B cell (primary cell): ENCODE results near the gene TRIM46. TPM values are rescaled to one million over a fixed set of nuclear protein-coding genes. Genes with fewer than 3 reads are reported as not detected.
A peak's percentile ranks its signal among the peaks of the same experiment; 100 is the strongest.

Experiments
- ATAC-seq: fragments of 200-7000 bp; cut with Tn5 transposase; one replicate; pipeline ENCODE4 v1.10.0; 2021; ENCODE audit warnings: low read depth, mild to moderate bottlenecking, moderate number of reproducible peaks, moderate library complexity
- CTCF ChIA-PET: fragments of 350-600 bp; sonication (Branson Sonifier 250); formaldehyde crosslinking; loops from one replicate; lab custom pipeline; 2021; ENCODE audit warnings: antibody characterized with exemption, inconsistent platforms; lab: Charles Lee
- POLR2A ChIA-PET: fragments of 350-600 bp; sonication (Branson Sonifier 250); formaldehyde crosslinking; loops from one replicate; lab custom pipeline; 2021; ENCODE audit warnings: antibody characterized with exemption; lab: Charles Lee
- DNase-seq: peaks from one replicate; pipeline ENCODE4 v3.0.0; 2013
- H2AFZ ChIP-seq: 2 replicates; pipeline ENCODE4 v1.6.1; 2012; ENCODE audit warnings: mild to moderate bottlenecking, low read depth, low read length; ENCODE audit not compliant: insufficient read depth, poor library complexity, severe bottlenecking
- H3K27ac ChIP-seq, 2 donors: 1 replicate in 1 of 2; 2 replicates in 1 of 2; pipeline ENCODE4 v1.5.1; 2012 to 2013; ENCODE audit warnings: low read length in 2 of 2, mild to moderate bottlenecking in 2 of 2, moderate library complexity in 1 of 2
- H3K27me3 ChIP-seq, 4 experiments: fragments of 200-600 bp in 1 of 4; sonication (generic) in 1 of 4; replicated peaks in 1 of 4; 1 replicate in 2 of 4; 2 replicates in 2 of 4; pipeline versions ENCODE4 v1.6.1 to v1.7.0; 2013 to 2016; ENCODE audit warnings: low read length in 3 of 4, mild to moderate bottlenecking in 2 of 4, mixed read lengths in 1 of 4, moderate library complexity in 1 of 4; ENCODE audit not compliant: insufficient read depth in 4 of 4, control insufficient read depth in 3 of 4; ENCODE audit errors: control extremely low read depth in 1 of 4
- H3K36me3 ChIP-seq, 2 experiments: replicated peaks in 1 of 2; 1 replicate in 1 of 2; 2 replicates in 1 of 2; pipeline versions ENCODE4 v1.6.1 to v1.7.1; 2013; ENCODE audit warnings: low read length in 1 of 2; ENCODE audit not compliant: insufficient read depth in 2 of 2, control insufficient read depth in 1 of 2; ENCODE audit errors: control extremely low read depth in 1 of 2, extremely low read depth in 1 of 2
- H3K4me1 ChIP-seq, 2 donors: fragments of 200-600 bp in 1 of 2; sonication (generic) in 1 of 2; 1 replicate in 1 of 2; 2 replicates in 1 of 2; pipeline versions ENCODE4 v1.5.1 to v1.6.1; 2013 to 2017; ENCODE audit warnings: low read length in 2 of 2; ENCODE audit not compliant: control insufficient read depth in 2 of 2, insufficient read depth in 2 of 2
- H3K4me2 ChIP-seq: replicated peaks from 2 replicates; pipeline ENCODE3; 2012; ENCODE audit warnings: mild to moderate bottlenecking, low read depth, low read length; ENCODE audit not compliant: poor library complexity, severe bottlenecking
- H3K4me3 ChIP-seq, 5 experiments: fragments of 200-600 bp in 1 of 5; sonication (generic) in 1 of 5; 1 replicate in 3 of 5; 2 replicates in 2 of 5; pipeline versions ENCODE4 v1.5.1 to v1.7.0; 2011 to 2016; ENCODE audit warnings: low read length in 4 of 5, mild to moderate bottlenecking in 4 of 5, low read depth in 2 of 5, control low read depth in 1 of 5, moderate library complexity in 1 of 5; ENCODE audit not compliant: insufficient read depth in 1 of 5; ENCODE audit errors: control extremely low read depth in 1 of 5, extremely low read depth in 1 of 5
- H3K79me2 ChIP-seq: fragments of 200-600 bp; sonication (generic); one replicate; pipeline ENCODE4 v1.6.0; 2016; ENCODE audit warnings: low read length; ENCODE audit not compliant: control insufficient read depth, insufficient read depth
- H3K9ac ChIP-seq: fragments of 200-600 bp; sonication (generic); 2 replicates; pipeline ENCODE4 v1.6.1; 2017; ENCODE audit warnings: mild to moderate bottlenecking, low read length, moderate library complexity
- H3K9me3 ChIP-seq, 3 donors: one replicate each; pipeline versions ENCODE4 v1.6.1 to v1.7.1; 2013; ENCODE audit warnings: low read length in 2 of 3; ENCODE audit not compliant: control insufficient read depth in 2 of 3, insufficient read depth in 1 of 3; ENCODE audit errors: control extremely low read depth in 1 of 3
- H4K20me1 ChIP-seq: 2 replicates; pipeline ENCODE4 v1.6.0; 2012; ENCODE audit warnings: mild to moderate bottlenecking, low read length; ENCODE audit not compliant: insufficient read depth, control insufficient read depth, poor library complexity, severe bottlenecking
- H3K27ac Mint-ChIP-seq: one replicate; pipeline ENCODE4 v1.8.0; 2021; ENCODE audit warnings: mixed read lengths
- H3K27me3 Mint-ChIP-seq: one replicate; pipeline ENCODE4 v1.8.0; 2021; ENCODE audit warnings: mixed read lengths
- H3K4me1 Mint-ChIP-seq: one replicate; pipeline ENCODE4 v1.8.0; 2021; ENCODE audit warnings: mixed read lengths
- H3K4me3 Mint-ChIP-seq: one replicate; pipeline ENCODE4 v1.8.0; 2021; ENCODE audit warnings: mixed read lengths
- H3K9me3 Mint-ChIP-seq: one replicate; pipeline ENCODE4 v1.8.0; 2022; ENCODE audit warnings: mixed read lengths; ENCODE audit not compliant: insufficient read depth
- EZH2 ChIP-seq: IDR thresholded peaks from 2 replicates; pipeline ENCODE4 v1.6.1; 2012; ENCODE audit warnings: borderline replicate concordance, low read depth, mild to moderate bottlenecking, moderate library complexity, low read length; ENCODE audit not compliant: insufficient read depth, poor library complexity, severe bottlenecking
- whole genome bisulfite sequencing: methylation state at CpG from one replicate; pipeline ENCODE4 v1.1.5; 2013; ENCODE audit warnings: missing lambda C conversion rate; ENCODE audit not compliant: insufficient coverage; 5-methylcytosine and 5-hydroxymethylcytosine counted together
- intact Hi-C: fragments of 100-400 bp; cut with micrococcal nuclease; formaldehyde crosslinking; loops from one replicate; pipeline ENCODE4 v1.10.0; 2022
- polyA plus RNA-seq: library from polyadenylated mRNA; depleted of rRNA; stranded (reverse); fragments of >200 nt; gene quantifications from 2 replicates; pipeline ENCODE4 v1.2.3, GENCODE V29; 2012
- total RNA-seq, 2 donors: library from RNA; stranded (reverse); fragments of 120-200 nt in 1 of 2; gene quantifications; 1 replicate in 1 of 2; 2 replicates in 1 of 2; pipeline versions ENCODE4 v1.2.3 to v1.2.4, GENCODE V29; 2013 to 2022
- TF ChIP-seq, protein P1 (sequence below): fragments of 200-600 bp; IDR thresholded peaks from one replicate; pipeline ENCODE4 v1.8.0; 2022; ENCODE audit warnings: antibody characterized with exemption, mild to moderate bottlenecking

The TRIM46 gene
- total and polyA plus RNA-seq, 2 donors (not counting 1 experiment from before 2014, with no cell fraction given) = 2.6 to 3.4 TPM

DNA sequence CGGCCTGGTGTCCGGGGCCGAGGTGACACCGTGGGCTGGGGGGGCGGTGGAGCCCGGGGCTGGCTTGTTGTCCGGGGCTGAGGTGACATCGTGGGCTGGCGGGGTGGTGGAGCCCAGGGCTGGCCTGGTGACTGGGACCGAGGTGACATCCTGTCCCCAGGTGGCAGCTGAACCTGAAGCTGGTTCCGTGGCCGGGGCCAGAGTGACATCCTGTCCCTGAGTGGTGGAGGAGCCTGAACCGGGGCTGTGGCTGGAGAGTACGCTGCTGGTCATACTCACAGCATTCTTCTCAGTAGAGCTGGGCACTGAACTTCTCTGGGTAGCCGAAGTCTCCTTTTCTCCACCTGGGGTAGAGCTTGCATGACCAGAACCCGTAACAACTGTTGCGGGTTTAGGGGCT lies 18.3 kb downstream of the TRIM46 start:
- POLR2A ChIA-PET = interaction anchor here (0.5 kb wide), 1 partner anchor 42 kb away, joined by 6 read pairs; no protein-coding TSS in a partner anchor
- CTCF ChIA-PET = interaction anchor here (0.6 to 7.7 kb wide), 4 partner anchors 15 to 35 kb away, joined by 3 to 196 read pairs (median 28); partner anchors contain the start of genes KRTCAP2, MTX1, THBS3 and TRIM46
- Histone ChIP-seq H4K20me1 (no peaks in the 10 kb centered on the region), H3K27ac (no peak overlapping the region), H3K4me1 (peaks cover 15 to 23% of the 10 kb centered on the region in 2 donors), H3K79me2 (no peaks in the 10 kb centered on the region), H2AFZ (no peak overlapping the region), H3K27me3 (peaks cover 0 to 19% (median 1%) of the 10 kb centered on the region in 4 experiments), H3K4me2 (no peak overlapping the region), H3K9ac (no peak overlapping the region), H3K4me3 (no peak overlapping the region), H3K9me3 (peaks cover 0 to 5% (median 0%) of the 10 kb centered on the region in 3 donors), H3K36me3 (no peaks in the 10 kb centered on the region)
- Mint-ChIP-seq H3K27me3 (no peaks in the 10 kb centered on the region), H3K4me3 (peak overlapping the region; percentile 30), H3K4me1 (peaks cover 36% of the 10 kb centered on the region), H3K27ac (no peak overlapping the region), H3K9me3 (no peaks in the 10 kb centered on the region)
- DNase-seq = no peak
- no peak for TF ChIP-seq EZH2
- TF ChIP-seq, protein P1, sequence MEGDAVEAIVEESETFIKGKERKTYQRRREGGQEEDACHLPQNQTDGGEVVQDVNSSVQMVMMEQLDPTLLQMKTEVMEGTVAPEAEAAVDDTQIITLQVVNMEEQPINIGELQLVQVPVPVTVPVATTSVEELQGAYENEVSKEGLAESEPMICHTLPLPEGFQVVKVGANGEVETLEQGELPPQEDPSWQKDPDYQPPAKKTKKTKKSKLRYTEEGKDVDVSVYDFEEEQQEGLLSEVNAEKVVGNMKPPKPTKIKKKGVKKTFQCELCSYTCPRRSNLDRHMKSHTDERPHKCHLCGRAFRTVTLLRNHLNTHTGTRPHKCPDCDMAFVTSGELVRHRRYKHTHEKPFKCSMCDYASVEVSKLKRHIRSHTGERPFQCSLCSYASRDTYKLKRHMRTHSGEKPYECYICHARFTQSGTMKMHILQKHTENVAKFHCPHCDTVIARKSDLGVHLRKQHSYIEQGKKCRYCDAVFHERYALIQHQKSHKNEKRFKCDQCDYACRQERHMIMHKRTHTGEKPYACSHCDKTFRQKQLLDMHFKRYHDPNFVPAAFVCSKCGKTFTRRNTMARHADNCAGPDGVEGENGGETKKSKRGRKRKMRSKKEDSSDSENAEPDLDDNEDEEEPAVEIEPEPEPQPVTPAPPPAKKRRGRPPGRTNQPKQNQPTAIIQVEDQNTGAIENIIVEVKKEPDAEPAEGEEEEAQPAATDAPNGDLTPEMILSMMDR = no peak
- intact Hi-C loops = loop anchor here (2.0 to 5.0 kb wide), 3 partner anchors 15 to 35 kb away; partner anchors contain the start of gene MTX1
- 97% methylated on average over 14 of the region's 17 CpGs for WGBS
- no peak for ATAC-seq
